Stimulated activated naive B cell treated with anti-CD40 and anti-IgM and Interleukin-4, amounts not matched to agents 10 μg/mL and 1 μg/mL and 100 μg/mL, for 72 hours (primary cell): ENCODE measurements around the gene PID1.

Experiments used
- ATAC-seq, 2 donors: fragments of 150-1000 bp; cut with Tn5 transposase; replicated peaks; 2 replicates each; pipeline ENCODE4 v1.10.0; 2021; ENCODE audit warnings: moderate library complexity in 1 of 2
- DNase-seq: peaks from one replicate; pipeline ENCODE4 v3.0.0; 2021
- H3K27ac Mint-ChIP-seq: one replicate; pipeline ENCODE4 v1.8.0; 2022; ENCODE audit warnings: mild to moderate bottlenecking, mixed read lengths
- H3K27me3 Mint-ChIP-seq, 2 donors: one replicate each; pipeline ENCODE4 v1.8.0; 2022; ENCODE audit warnings: mixed read lengths in 2 of 2
- H3K36me3 Mint-ChIP-seq, 2 donors: one replicate each; pipeline ENCODE4 v1.8.0; 2022; ENCODE audit warnings: mixed read lengths in 2 of 2, mild to moderate bottlenecking in 1 of 2
- H3K4me1 Mint-ChIP-seq, 2 donors: one replicate each; pipeline ENCODE4 v1.8.0; 2022; ENCODE audit warnings: mixed read lengths in 2 of 2, mild to moderate bottlenecking in 1 of 2
- H3K4me3 Mint-ChIP-seq, 2 donors: one replicate each; pipeline ENCODE4 v1.8.0; 2022; ENCODE audit warnings: mild to moderate bottlenecking in 2 of 2, mixed read lengths in 2 of 2, moderate library complexity in 1 of 2
- H3K9me3 Mint-ChIP-seq, 2 donors: one replicate each; pipeline ENCODE4 v1.8.0; 2022; ENCODE audit warnings: mixed read lengths in 2 of 2, mild to moderate bottlenecking in 1 of 2

Gene PID1

GRCh38 chr2:229060147-229060546 is 210.9 kb downstream of the PID1 start:
- no peak for DNase-seq
- H3K4me3 Mint-ChIP-seq = no peak overlapping the region
- no peak for ATAC-seq
- H3K4me1 Mint-ChIP-seq = no peaks in the 10 kb centered on the region
- no peak overlapping the region for H3K27ac Mint-ChIP-seq
- H3K36me3 Mint-ChIP-seq = no peaks in the 10 kb centered on the region
- H3K27me3 Mint-ChIP-seq = no peaks in the 10 kb centered on the region
- peaks cover 8 to 11% of the 10 kb centered on the region in 2 donors for H3K9me3 Mint-ChIP-seq

GRCh38 chr2:229059331-229060033 is 211.6 kb downstream of the PID1 start:
- H3K9me3 Mint-ChIP-seq = peaks cover 8 to 11% of the 10 kb centered on the region in 2 donors
- H3K27me3 Mint-ChIP-seq = no peaks in the 10 kb centered on the region
- no peak overlapping the region for H3K4me3 Mint-ChIP-seq
- DNase-seq (no peak), ATAC-seq (no peak)
- H3K4me1 Mint-ChIP-seq = no peaks in the 10 kb centered on the region
- no peaks in the 10 kb centered on the region for H3K36me3 Mint-ChIP-seq
- no peak overlapping the region for H3K27ac Mint-ChIP-seq

- ATAC-seq (no peak), DNase-seq (no peak)
- Mint-ChIP-seq H3K4me1 (no peaks in the 10 kb centered on the region), H3K4me3 (no peak overlapping the region), H3K27me3 (no peaks in the 10 kb centered on the region), H3K36me3 (no peaks in the 10 kb centered on the region), H3K9me3 (peaks cover 4% of the 10 kb centered on the region in 2 donors), H3K27ac (no peak overlapping the region)
These were observed 213.0 kb downstream of the PID1 start for GRCh38 chr2:229057976-229058553.

GRCh38 chr2:229054311-229054710 is 216.8 kb downstream of the PID1 start:
- H3K36me3 Mint-ChIP-seq = no peaks in the 10 kb centered on the region
- ATAC-seq = no peak
- H3K4me3 Mint-ChIP-seq = no peak overlapping the region

GRCh38 chr2:229051798-229052197 is 219.3 kb downstream of the PID1 start:
- ATAC-seq = no peak
- Mint-ChIP-seq H3K27ac (no peak overlapping the region), H3K36me3 (no peaks in the 10 kb centered on the region), H3K4me3 (no peak overlapping the region), H3K4me1 (no peaks in the 10 kb centered on the region), H3K9me3 (no peaks in the 10 kb centered on the region), H3K27me3 (no peaks in the 10 kb centered on the region)
- DNase-seq = no peak

More at GRCh38 chr2:229054311-229054710, 216.8 kb downstream of the PID1 start:
- Mint-ChIP-seq H3K4me1 (no peaks in the 10 kb centered on the region), H3K9me3 (no peaks in the 10 kb centered on the region), H3K27ac (no peak overlapping the region), H3K27me3 (no peaks in the 10 kb centered on the region)
- DNase-seq = no peak

- ATAC-seq (no peak), DNase-seq (no peak)
- H3K27me3 Mint-ChIP-seq = no peaks in the 10 kb centered on the region
- H3K27ac Mint-ChIP-seq = no peak overlapping the region
- H3K4me1 Mint-ChIP-seq = no peaks in the 10 kb centered on the region
- no peaks in the 10 kb centered on the region for H3K36me3 Mint-ChIP-seq
- no peak overlapping the region for H3K4me3 Mint-ChIP-seq
- no peaks in the 10 kb centered on the region for H3K9me3 Mint-ChIP-seq
These were observed 221.0 kb downstream of the PID1 start for GRCh38 chr2:229050133-229050532.

- Mint-ChIP-seq H3K4me1 (no peaks in the 10 kb centered on the region), H3K27me3 (no peaks in the 10 kb centered on the region), H3K9me3 (no peaks in the 10 kb centered on the region), H3K27ac (no peak overlapping the region), H3K36me3 (no peaks in the 10 kb centered on the region), H3K4me3 (no peak overlapping the region)
- ATAC-seq (no peak), DNase-seq (no peak)
These were observed 223.0 kb downstream of the PID1 start for GRCh38 chr2:229048134-229048533.

GRCh38 chr2:229045671-229046070 is 225.4 kb downstream of the PID1 start:
- no peak for ATAC-seq
- H3K27ac Mint-ChIP-seq = no peak overlapping the region
- no peaks in the 10 kb centered on the region for H3K27me3 Mint-ChIP-seq
- DNase-seq = no peak
- no peaks in the 10 kb centered on the region for H3K9me3 Mint-ChIP-seq
- H3K4me3 Mint-ChIP-seq = no peak overlapping the region
- H3K4me1 Mint-ChIP-seq = no peaks in the 10 kb centered on the region
- no peaks in the 10 kb centered on the region for H3K36me3 Mint-ChIP-seq

- no peak overlapping the region for H3K4me3 Mint-ChIP-seq
- no peak for ATAC-seq
These were observed 226.5 kb downstream of the PID1 start for GRCh38 chr2:229044581-229044980.

GRCh38 chr2:229043681-229044080 is 227.4 kb downstream of the PID1 start:
- no peaks in the 10 kb centered on the region for H3K4me1 Mint-ChIP-seq

More at GRCh38 chr2:229044581-229044980, 226.5 kb downstream of the PID1 start:
- H3K27me3 Mint-ChIP-seq = no peaks in the 10 kb centered on the region
- DNase-seq = no peak
- H3K27ac Mint-ChIP-seq = no peak overlapping the region
- no peaks in the 10 kb centered on the region for H3K36me3 Mint-ChIP-seq
- no peaks in the 10 kb centered on the region for H3K4me1 Mint-ChIP-seq
- peaks cover 0 to 2% of the 10 kb centered on the region in 2 donors for H3K9me3 Mint-ChIP-seq

GRCh38 chr2:229042349-229042748 is 228.7 kb downstream of the PID1 start:
- no peak for ATAC-seq
- H3K27me3 Mint-ChIP-seq = no peaks in the 10 kb centered on the region
- peaks cover 0 to 2% of the 10 kb centered on the region in 2 donors for H3K9me3 Mint-ChIP-seq
- H3K4me3 Mint-ChIP-seq = no peak overlapping the region
- no peak overlapping the region for H3K27ac Mint-ChIP-seq
- H3K36me3 Mint-ChIP-seq = no peaks in the 10 kb centered on the region
- no peak for DNase-seq
- H3K4me1 Mint-ChIP-seq = no peaks in the 10 kb centered on the region

More at GRCh38 chr2:229043681-229044080, 227.4 kb downstream of the PID1 start:
- no peaks in the 10 kb centered on the region for H3K27me3 Mint-ChIP-seq
- no peak overlapping the region for H3K27ac Mint-ChIP-seq
- peaks cover 0 to 2% of the 10 kb centered on the region in 2 donors for H3K9me3 Mint-ChIP-seq
- DNase-seq (no peak), ATAC-seq (no peak)
- H3K36me3 Mint-ChIP-seq = no peaks in the 10 kb centered on the region
- H3K4me3 Mint-ChIP-seq = no peak overlapping the region

GRCh38 chr2:229041691-229042090 is 229.4 kb downstream of the PID1 start:
- no peaks in the 10 kb centered on the region for H3K36me3 Mint-ChIP-seq
- peaks cover 0 to 2% of the 10 kb centered on the region in 2 donors for H3K9me3 Mint-ChIP-seq
- ATAC-seq (no peak), DNase-seq (no peak)
- no peak overlapping the region for H3K4me3 Mint-ChIP-seq
- no peak overlapping the region for H3K27ac Mint-ChIP-seq
- H3K4me1 Mint-ChIP-seq = no peaks in the 10 kb centered on the region
- H3K27me3 Mint-ChIP-seq = no peaks in the 10 kb centered on the region

GRCh38 chr2:229037621-229038020 is 233.5 kb downstream of the PID1 start:
- no peak overlapping the region for H3K4me3 Mint-ChIP-seq
- ATAC-seq (no peak), DNase-seq (no peak)
- H3K27ac Mint-ChIP-seq = no peak overlapping the region
- no peaks in the 10 kb centered on the region for H3K36me3 Mint-ChIP-seq
- H3K27me3 Mint-ChIP-seq = no peaks in the 10 kb centered on the region
- peaks cover 0 to 3% of the 10 kb centered on the region in 2 donors for H3K9me3 Mint-ChIP-seq
- no peaks in the 10 kb centered on the region for H3K4me1 Mint-ChIP-seq

- H3K9me3 Mint-ChIP-seq = peaks cover 0 to 6% of the 10 kb centered on the region in 2 donors
- no peak overlapping the region for H3K4me3 Mint-ChIP-seq
- no peaks in the 10 kb centered on the region for H3K27me3 Mint-ChIP-seq
- H3K27ac Mint-ChIP-seq = no peak overlapping the region
- DNase-seq = no peak
- ATAC-seq = no peak
- H3K4me1 Mint-ChIP-seq = no peaks in the 10 kb centered on the region
- no peaks in the 10 kb centered on the region for H3K36me3 Mint-ChIP-seq
These were observed 237.3 kb downstream of the PID1 start for GRCh38 chr2:229033816-229034215.

- DNase-seq (no peak), ATAC-seq (no peak)
- Mint-ChIP-seq H3K9me3 (peaks cover 3 to 9% of the 10 kb centered on the region in 2 donors), H3K27me3 (no peaks in the 10 kb centered on the region), H3K4me3 (no peak overlapping the region), H3K4me1 (no peaks in the 10 kb centered on the region), H3K27ac (no peak overlapping the region), H3K36me3 (no peaks in the 10 kb centered on the region)
These were observed 238.4 kb downstream of the PID1 start for GRCh38 chr2:229032608-229033234.
